ENCODE measurements around the gene TRIM40. TPM values are rescaled to one million over a fixed set of nuclear protein-coding genes. Genes with fewer than 3 reads are reported as not detected.

The TRIM40 gene
- total and polyA plus RNA-seq, 2 experiments from 2014 or later, result not detected

DNA sequence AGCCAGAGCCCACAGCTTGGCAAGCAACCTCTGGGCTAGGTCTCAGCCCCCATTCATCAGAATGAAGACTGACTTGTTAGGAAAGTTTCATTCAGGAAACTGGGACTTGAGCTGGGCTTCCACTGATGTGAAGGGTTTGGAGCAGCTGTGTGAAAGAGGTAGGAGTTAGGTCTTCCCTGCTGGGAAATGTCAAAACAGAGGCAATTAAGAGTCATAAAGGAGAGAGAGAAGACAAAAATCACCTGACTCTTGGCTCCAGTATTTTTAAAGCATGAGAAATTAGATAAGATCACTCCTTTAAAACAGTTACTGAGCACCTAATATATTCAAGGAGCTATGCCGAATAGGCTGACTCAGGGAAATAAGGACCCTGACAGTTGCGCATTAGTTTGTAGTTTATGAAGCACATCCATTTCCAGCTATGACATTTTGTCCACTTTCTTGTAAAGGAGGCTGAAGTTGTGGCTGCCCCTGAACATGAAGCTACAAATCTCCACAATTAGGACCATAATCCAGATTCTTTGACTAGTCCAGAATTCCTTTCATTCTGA lies 3.9 kb upstream of the TRIM40 start (continued):
- TF ChIP-seq, protein P1, sequence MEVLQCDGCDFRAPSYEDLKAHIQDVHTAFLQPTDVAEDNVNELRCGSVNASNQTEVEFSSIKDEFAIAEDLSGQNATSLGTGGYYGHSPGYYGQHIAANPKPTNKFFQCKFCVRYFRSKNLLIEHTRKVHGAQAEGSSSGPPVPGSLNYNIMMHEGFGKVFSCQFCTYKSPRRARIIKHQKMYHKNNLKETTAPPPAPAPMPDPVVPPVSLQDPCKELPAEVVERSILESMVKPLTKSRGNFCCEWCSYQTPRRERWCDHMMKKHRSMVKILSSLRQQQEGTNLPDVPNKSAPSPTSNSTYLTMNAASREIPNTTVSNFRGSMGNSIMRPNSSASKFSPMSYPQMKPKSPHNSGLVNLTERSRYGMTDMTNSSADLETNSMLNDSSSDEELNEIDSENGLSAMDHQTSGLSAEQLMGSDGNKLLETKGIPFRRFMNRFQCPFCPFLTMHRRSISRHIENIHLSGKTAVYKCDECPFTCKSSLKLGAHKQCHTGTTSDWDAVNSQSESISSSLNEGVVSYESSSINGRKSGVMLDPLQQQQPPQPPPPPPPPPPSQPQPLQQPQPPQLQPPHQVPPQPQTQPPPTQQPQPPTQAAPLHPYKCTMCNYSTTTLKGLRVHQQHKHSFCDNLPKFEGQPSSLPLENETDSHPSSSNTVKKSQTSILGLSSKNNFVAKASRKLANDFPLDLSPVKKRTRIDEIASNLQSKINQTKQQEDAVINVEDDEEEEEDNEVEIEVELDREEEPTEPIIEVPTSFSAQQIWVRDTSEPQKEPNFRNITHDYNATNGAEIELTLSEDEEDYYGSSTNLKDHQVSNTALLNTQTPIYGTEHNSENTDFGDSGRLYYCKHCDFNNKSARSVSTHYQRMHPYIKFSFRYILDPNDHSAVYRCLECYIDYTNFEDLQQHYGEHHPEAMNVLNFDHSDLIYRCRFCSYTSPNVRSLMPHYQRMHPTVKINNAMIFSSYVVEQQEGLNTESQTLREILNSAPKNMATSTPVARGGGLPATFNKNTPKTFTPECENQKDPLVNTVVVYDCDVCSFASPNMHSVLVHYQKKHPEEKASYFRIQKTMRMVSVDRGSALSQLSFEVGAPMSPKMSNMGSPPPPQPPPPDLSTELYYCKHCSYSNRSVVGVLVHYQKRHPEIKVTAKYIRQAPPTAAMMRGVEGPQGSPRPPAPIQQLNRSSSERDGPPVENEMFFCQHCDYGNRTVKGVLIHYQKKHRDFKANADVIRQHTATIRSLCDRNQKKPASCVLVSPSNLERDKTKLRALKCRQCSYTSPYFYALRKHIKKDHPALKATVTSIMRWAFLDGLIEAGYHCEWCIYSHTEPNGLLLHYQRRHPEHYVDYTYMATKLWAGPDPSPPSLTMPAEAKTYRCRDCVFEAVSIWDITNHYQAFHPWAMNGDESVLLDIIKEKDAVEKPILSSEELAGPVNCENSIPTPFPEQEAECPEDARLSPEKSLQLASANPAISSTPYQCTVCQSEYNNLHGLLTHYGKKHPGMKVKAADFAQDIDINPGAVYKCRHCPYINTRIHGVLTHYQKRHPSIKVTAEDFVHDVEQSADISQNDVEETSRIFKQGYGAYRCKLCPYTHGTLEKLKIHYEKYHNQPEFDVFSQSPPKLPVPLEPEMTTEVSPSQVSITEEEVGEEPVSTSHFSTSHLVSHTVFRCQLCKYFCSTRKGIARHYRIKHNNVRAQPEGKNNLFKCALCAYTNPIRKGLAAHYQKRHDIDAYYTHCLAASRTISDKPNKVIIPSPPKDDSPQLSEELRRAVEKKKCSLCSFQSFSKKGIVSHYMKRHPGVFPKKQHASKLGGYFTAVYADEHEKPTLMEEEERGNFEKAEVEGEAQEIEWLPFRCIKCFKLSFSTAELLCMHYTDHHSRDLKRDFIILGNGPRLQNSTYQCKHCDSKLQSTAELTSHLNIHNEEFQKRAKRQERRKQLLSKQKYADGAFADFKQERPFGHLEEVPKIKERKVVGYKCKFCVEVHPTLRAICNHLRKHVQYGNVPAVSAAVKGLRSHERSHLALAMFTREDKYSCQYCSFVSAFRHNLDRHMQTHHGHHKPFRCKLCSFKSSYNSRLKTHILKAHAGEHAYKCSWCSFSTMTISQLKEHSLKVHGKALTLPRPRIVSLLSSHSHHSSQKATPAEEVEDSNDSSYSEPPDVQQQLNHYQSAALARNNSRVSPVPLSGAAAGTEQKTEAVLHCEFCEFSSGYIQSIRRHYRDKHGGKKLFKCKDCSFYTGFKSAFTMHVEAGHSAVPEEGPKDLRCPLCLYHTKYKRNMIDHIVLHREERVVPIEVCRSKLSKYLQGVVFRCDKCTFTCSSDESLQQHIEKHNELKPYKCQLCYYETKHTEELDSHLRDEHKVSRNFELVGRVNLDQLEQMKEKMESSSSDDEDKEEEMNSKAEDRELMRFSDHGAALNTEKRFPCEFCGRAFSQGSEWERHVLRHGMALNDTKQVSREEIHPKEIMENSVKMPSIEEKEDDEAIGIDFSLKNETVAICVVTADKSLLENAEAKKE (CRISPR knock-in tag; IDR thresholded peaks at IDR 0.05), result no peak
- no peak for TF ChIP-seq EZH2 (IDR thresholded peaks at IDR 0.05; ENCODE audit: low read depth, unreplicated experiment)
- no peak for TF ChIP-seq POLR2AphosphoS5 (IDR thresholded peaks at IDR 0.05; ENCODE audit: low read depth)

GRCh38 chr6:30135147-30135546 lies 793 bp upstream of the TRIM40 start:
- H4K20me1 ChIP-seq (replicated peaks; ENCODE audit: insufficient read depth), result no peaks in the 10 kb centered on the region
- no peak overlapping the region for H3K4me2 ChIP-seq
- no peaks in the 10 kb centered on the region for H3F3A ChIP-seq (replicated peaks; ENCODE audit: low read depth)
- peaks cover 27% of the 10 kb centered on the region for H3K27me3 ChIP-seq (ENCODE audit: insufficient read depth)
- no peaks in the 10 kb centered on the region for H3K4me1 ChIP-seq (ENCODE audit: insufficient read depth)
- Mint-ChIP-seq H3K4me3 (no peak overlapping the region), H3K36me3 (ENCODE audit: low read depth) (no peaks in the 10 kb centered on the region), H3K4me1 (peaks cover 3% of the 10 kb centered on the region; the same call in 2 of the 3 replicates), H3K9me3 (no peaks in the 10 kb centered on the region), H3K27ac (no peak overlapping the region), H3K27me3 (ENCODE audit: insufficient read depth, low read depth, poor library complexity) (peaks cover 10% of the 10 kb centered on the region)
- no peak overlapping the region for H3K4me3 ChIP-seq
- ATAC-seq (no peak), DNase-seq (ENCODE audit: low spot score) (no peak)
- no peak overlapping the region for H2AFZ ChIP-seq
- H3K79me2 ChIP-seq (replicated peaks; ENCODE audit: insufficient read depth), result no peaks in the 10 kb centered on the region
- H3K9me2 ChIP-seq (ENCODE audit: insufficient read depth), result no peaks in the 10 kb centered on the region
- H3K27ac ChIP-seq (ENCODE audit: low read depth), result no peak overlapping the region
- H3K36me3 ChIP-seq (ENCODE audit: insufficient read depth), result no peaks in the 10 kb centered on the region
- TF ChIP-seq EZH2 (IDR thresholded peaks at IDR 0.05; ENCODE audit: low read depth, unreplicated experiment), result no peak
- TF ChIP-seq STAT1 (IDR thresholded peaks at IDR 0.05; ENCODE audit: unreplicated experiment), result no peak
- no peak for TF ChIP-seq EZH2phosphoT487 (IDR thresholded peaks at IDR 0.05; ENCODE audit: unreplicated experiment)
- no peak for TF ChIP-seq ZNF331 (CRISPR knock-in tag; IDR thresholded peaks at IDR 0.05; ENCODE audit: low read depth)
- no peak for TF ChIP-seq NANOG (IDR thresholded peaks at IDR 0.05; ENCODE audit: borderline replicate concordance)
- TF ChIP-seq ZNF114 (CRISPR knock-in tag; IDR thresholded peaks at IDR 0.05), result no peak
- TF ChIP-seq, protein P2, sequence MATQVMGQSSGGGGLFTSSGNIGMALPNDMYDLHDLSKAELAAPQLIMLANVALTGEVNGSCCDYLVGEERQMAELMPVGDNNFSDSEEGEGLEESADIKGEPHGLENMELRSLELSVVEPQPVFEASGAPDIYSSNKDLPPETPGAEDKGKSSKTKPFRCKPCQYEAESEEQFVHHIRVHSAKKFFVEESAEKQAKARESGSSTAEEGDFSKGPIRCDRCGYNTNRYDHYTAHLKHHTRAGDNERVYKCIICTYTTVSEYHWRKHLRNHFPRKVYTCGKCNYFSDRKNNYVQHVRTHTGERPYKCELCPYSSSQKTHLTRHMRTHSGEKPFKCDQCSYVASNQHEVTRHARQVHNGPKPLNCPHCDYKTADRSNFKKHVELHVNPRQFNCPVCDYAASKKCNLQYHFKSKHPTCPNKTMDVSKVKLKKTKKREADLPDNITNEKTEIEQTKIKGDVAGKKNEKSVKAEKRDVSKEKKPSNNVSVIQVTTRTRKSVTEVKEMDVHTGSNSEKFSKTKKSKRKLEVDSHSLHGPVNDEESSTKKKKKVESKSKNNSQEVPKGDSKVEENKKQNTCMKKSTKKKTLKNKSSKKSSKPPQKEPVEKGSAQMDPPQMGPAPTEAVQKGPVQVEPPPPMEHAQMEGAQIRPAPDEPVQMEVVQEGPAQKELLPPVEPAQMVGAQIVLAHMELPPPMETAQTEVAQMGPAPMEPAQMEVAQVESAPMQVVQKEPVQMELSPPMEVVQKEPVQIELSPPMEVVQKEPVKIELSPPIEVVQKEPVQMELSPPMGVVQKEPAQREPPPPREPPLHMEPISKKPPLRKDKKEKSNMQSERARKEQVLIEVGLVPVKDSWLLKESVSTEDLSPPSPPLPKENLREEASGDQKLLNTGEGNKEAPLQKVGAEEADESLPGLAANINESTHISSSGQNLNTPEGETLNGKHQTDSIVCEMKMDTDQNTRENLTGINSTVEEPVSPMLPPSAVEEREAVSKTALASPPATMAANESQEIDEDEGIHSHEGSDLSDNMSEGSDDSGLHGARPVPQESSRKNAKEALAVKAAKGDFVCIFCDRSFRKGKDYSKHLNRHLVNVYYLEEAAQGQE (IDR thresholded peaks at IDR 0.05; ENCODE audit: unreplicated experiment), result no peak
- TF ChIP-seq, protein P3, sequence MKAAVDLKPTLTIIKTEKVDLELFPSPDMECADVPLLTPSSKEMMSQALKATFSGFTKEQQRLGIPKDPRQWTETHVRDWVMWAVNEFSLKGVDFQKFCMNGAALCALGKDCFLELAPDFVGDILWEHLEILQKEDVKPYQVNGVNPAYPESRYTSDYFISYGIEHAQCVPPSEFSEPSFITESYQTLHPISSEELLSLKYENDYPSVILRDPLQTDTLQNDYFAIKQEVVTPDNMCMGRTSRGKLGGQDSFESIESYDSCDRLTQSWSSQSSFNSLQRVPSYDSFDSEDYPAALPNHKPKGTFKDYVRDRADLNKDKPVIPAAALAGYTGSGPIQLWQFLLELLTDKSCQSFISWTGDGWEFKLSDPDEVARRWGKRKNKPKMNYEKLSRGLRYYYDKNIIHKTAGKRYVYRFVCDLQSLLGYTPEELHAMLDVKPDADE (IDR thresholded peaks at IDR 0.05), result no peak
- no peak for TF ChIP-seq JUNB (IDR thresholded peaks at IDR 0.05; ENCODE audit: unreplicated experiment)
